GM10248 (cell line): ENCODE data around the gene WDR37.

Experiments used
- CTCF ChIA-PET: fragments of 300-600 bp; sonication (Branson Sonifier 250); formaldehyde crosslinking; extraction: SDS; loops from one replicate; lab custom pipeline; 2021; ENCODE audit warnings: antibody characterized with exemption; lab: Yijun Ruan, JAX
- POLR2A ChIA-PET: fragments of 350-650 bp; sonication (Branson Sonifier 250); formaldehyde crosslinking; extraction: SDS; loops from one replicate; lab custom pipeline; 2020; ENCODE audit warnings: antibody characterized with exemption; lab: Yijun Ruan, JAX
- DNase-seq: peaks from one replicate; pipeline ENCODE4 v3.0.0; 2012; ENCODE audit errors: extremely low spot score
- CTCF ChIP-seq: IDR thresholded peaks from 2 replicates; pipeline ENCODE4 v1.5.1; 2012; ENCODE audit warnings: mild to moderate bottlenecking, low read depth; ENCODE audit errors: extremely low read depth, missing control alignments, control extremely low read depth

Gene WDR37

GRCh38 chr10:1050145-1050544, 6.0 kb upstream of the WDR37 start:
- ChIA-PET POLR2A (interaction anchor here (3.6 kb wide), 1 partner anchor 14 kb away, joined by 33 read pairs; no protein-coding TSS in a partner anchor), CTCF (interaction anchor here (1.5 kb wide), 1 partner anchor 62 kb away, joined by 5 read pairs; the partner anchor contains the start of gene GTPBP4)
- TF ChIP-seq CTCF, result no peak
- DNase-seq, result no peak

- CTCF ChIA-PET, result interaction anchor here (1.5 kb wide), 1 partner anchor 62 kb away, joined by 5 read pairs; the partner anchor contains the start of gene GTPBP4
- POLR2A ChIA-PET, result interaction anchor here (3.6 kb wide), 1 partner anchor 14 kb away, joined by 33 read pairs; no protein-coding TSS in a partner anchor
Measured at GRCh38 chr10:1050554-1050953, 5.6 kb upstream of the WDR37 start.

GRCh38 chr10:1054684-1055083, 1.5 kb upstream of the WDR37 start:
- TF ChIP-seq CTCF, result no peak
- DNase-seq, result no peak
- CTCF ChIA-PET, result no interaction called here
- POLR2A ChIA-PET, result no interaction called here

More at GRCh38 chr10:1050554-1050953, 5.6 kb upstream of the WDR37 start:
- DNase-seq, result no peak
- no peak for TF ChIP-seq CTCF

- CTCF ChIA-PET, result interaction anchor here (0.7 to 1.3 kb wide), 4 partner anchors 13 to 22 kb away, joined by 3 to 4 read pairs (median 3); no protein-coding TSS in a partner anchor
- POLR2A ChIA-PET, result no interaction called here
- no peak for DNase-seq
- TF ChIP-seq CTCF, result no peak
Measured at GRCh38 chr10:1057106-1057657, 997 bp downstream of the WDR37 start.

- no peak for TF ChIP-seq CTCF
- DNase-seq, result no peak
- ChIA-PET POLR2A (no interaction called here), CTCF (interaction anchor here (0.7 to 1.3 kb wide), 4 partner anchors 13 to 23 kb away, joined by 3 to 4 read pairs (median 3); no protein-coding TSS in a partner anchor)
Measured at GRCh38 chr10:1058017-1058416, 1.8 kb downstream of the WDR37 start.

GRCh38 chr10:1059902-1060301, 3.7 kb downstream of the WDR37 start:
- DNase-seq, result no peak
- TF ChIP-seq CTCF, result no peak
- CTCF ChIA-PET, result interaction anchor here (1.4 kb wide), 1 partner anchor 21 kb away, joined by 4 read pairs; no protein-coding TSS in a partner anchor
- POLR2A ChIA-PET, result no interaction called here
